PC-9 (cell line): ENCODE data around the gene ZRANB2.

Experiments
- EZH2 ChIP-seq: fragments of 200-600 bp; sonication (generic); IDR thresholded peaks from 2 replicates; pipeline ENCODE4 v1.8.0; 2017; ENCODE audit warnings: antibody characterized with exemption, low read depth
- TF ChIP-seq, protein P1 (sequence below): fragments of 200-600 bp; sonication (generic); conservative IDR thresholded peaks from 2 replicates; pipeline ENCODE4 v1.6.1; 2017; ENCODE audit warnings: mixed run types, antibody characterized with exemption, mild to moderate bottlenecking, moderate library complexity

DNA sequence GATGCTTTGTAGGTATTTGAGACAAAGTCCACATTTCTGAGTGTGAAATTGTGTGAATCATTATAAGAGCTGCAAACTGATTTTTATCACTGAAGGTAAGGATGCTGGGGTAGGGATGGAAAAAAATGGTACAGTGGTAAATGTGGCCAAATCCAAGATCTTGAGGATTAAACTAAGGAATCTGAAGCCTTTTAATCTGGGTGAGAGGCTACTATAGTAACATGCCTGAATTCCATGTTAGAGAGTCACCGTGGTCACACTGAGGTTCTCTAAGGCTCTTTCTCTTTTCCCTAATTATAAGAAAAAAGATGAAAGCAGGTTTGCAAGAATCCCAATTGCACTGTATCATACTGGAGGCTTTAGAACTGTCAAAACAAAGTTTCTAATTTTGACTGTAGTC lies 50.8 kb downstream of the ZRANB2 start:
- TF ChIP-seq, protein P1, sequence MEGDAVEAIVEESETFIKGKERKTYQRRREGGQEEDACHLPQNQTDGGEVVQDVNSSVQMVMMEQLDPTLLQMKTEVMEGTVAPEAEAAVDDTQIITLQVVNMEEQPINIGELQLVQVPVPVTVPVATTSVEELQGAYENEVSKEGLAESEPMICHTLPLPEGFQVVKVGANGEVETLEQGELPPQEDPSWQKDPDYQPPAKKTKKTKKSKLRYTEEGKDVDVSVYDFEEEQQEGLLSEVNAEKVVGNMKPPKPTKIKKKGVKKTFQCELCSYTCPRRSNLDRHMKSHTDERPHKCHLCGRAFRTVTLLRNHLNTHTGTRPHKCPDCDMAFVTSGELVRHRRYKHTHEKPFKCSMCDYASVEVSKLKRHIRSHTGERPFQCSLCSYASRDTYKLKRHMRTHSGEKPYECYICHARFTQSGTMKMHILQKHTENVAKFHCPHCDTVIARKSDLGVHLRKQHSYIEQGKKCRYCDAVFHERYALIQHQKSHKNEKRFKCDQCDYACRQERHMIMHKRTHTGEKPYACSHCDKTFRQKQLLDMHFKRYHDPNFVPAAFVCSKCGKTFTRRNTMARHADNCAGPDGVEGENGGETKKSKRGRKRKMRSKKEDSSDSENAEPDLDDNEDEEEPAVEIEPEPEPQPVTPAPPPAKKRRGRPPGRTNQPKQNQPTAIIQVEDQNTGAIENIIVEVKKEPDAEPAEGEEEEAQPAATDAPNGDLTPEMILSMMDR = no peak
- TF ChIP-seq EZH2 = no peak
